HEK293 (cell line): Measurements from ENCODE around the gene APC2.

Experiments used
- CTCF ChIA-PET: fragments of 350-600 bp; formaldehyde crosslinking; extraction: SDS; loops from one replicate; lab custom pipeline; 2021; ENCODE audit warnings: antibody characterized with exemption; lab: Yijun Ruan, JAX
- POLR2A ChIA-PET: fragments of 300-600 bp; formaldehyde crosslinking; extraction: SDS; loops from one replicate; lab custom pipeline; 2020; ENCODE audit warnings: antibody characterized with exemption, inconsistent platforms; lab: Yijun Ruan, JAX
- H3K27ac ChIP-seq: fragments of 200-500 bp; sonication (Bioruptor generic); 2 replicates; pipeline ENCODE4 v1.5.1; 2014; ENCODE audit warnings: low read depth, low read length, control low read depth, inconsistent platforms; ENCODE audit errors: extremely low read depth
- H3K36me3 ChIP-seq, 2 experiments: fragments of 200-500 bp in 1 of 2; sonication (Bioruptor generic) in 1 of 2; 1 replicate in 1 of 2; 2 replicates in 1 of 2; pipeline ENCODE4 v1.5.1; 2014 to 2017; ENCODE audit warnings: inconsistent platforms in 2 of 2, low read length in 2 of 2; ENCODE audit not compliant: control insufficient read depth in 2 of 2, insufficient read depth in 1 of 2
- H3K4me1 ChIP-seq: fragments of 200-500 bp; sonication (Bioruptor generic); 2 replicates; pipeline ENCODE4 v1.5.1; 2014; ENCODE audit warnings: mild to moderate bottlenecking, low read length, inconsistent platforms; ENCODE audit not compliant: control insufficient read depth, insufficient read depth
- H3K4me3 ChIP-seq: 2 replicates; pipeline ENCODE4 v1.5.1; 2011; ENCODE audit warnings: low read depth, mild to moderate bottlenecking, control low read depth, low read length, moderate library complexity
- H3K9me3 ChIP-seq: fragments of 200-500 bp; sonication (Bioruptor generic); 2 replicates; pipeline ENCODE4 v1.5.1; 2014; ENCODE audit warnings: low read depth, low read length, inconsistent platforms; ENCODE audit not compliant: control insufficient read depth, insufficient read depth
- KLF8 ChIP-seq: fragments of 450-650 bp; formaldehyde crosslinking; IDR thresholded peaks from 2 replicates; pipeline ENCODE4 v1.5.1; 2016; ENCODE audit warnings: missing biosample characterization, missing genetic modification characterization
- OVOL3 ChIP-seq: fragments of 450-650 bp; formaldehyde crosslinking; IDR thresholded peaks from 2 replicates; pipeline ENCODE4 v1.5.1; 2016; ENCODE audit warnings: missing biosample characterization, missing genetic modification characterization
- PRDM10 ChIP-seq: fragments of 450-650 bp; formaldehyde crosslinking; IDR thresholded peaks from 2 replicates; pipeline ENCODE4 v1.5.1; 2016; ENCODE audit warnings: missing biosample characterization, missing genetic modification characterization
- SP3 ChIP-seq: fragments of 450-650 bp; formaldehyde crosslinking; IDR thresholded peaks from 2 replicates; pipeline ENCODE4 v1.5.1; 2016; ENCODE audit warnings: missing biosample characterization, missing genetic modification characterization
- YY2 ChIP-seq: fragments of 450-650 bp; formaldehyde crosslinking; IDR thresholded peaks from 2 replicates; pipeline ENCODE4 v1.5.1; 2016; ENCODE audit warnings: missing biosample characterization, missing genetic modification characterization
- ZBTB10 ChIP-seq: fragments of 450-650 bp; formaldehyde crosslinking; IDR thresholded peaks from 2 replicates; pipeline ENCODE4 v1.5.1; 2016; ENCODE audit warnings: missing biosample characterization, missing genetic modification characterization
- ZBTB17 ChIP-seq: fragments of 450-650 bp; formaldehyde crosslinking; IDR thresholded peaks from 2 replicates; pipeline ENCODE4 v1.5.1; 2016; ENCODE audit warnings: missing biosample characterization, missing genetic modification characterization
- ZFP37 ChIP-seq: fragments of 450-650 bp; formaldehyde crosslinking; IDR thresholded peaks from 2 replicates; pipeline ENCODE4 v1.5.1; 2016; ENCODE audit warnings: missing biosample characterization, missing genetic modification characterization
- ZNF121 ChIP-seq: fragments of 450-650 bp; formaldehyde crosslinking; IDR thresholded peaks from 2 replicates; pipeline ENCODE4 v1.5.1; 2016; ENCODE audit warnings: missing biosample characterization, missing genetic modification characterization
- ZNF155 ChIP-seq: fragments of 450-650 bp; formaldehyde crosslinking; IDR thresholded peaks from 2 replicates; pipeline ENCODE4 v1.5.1; 2016; ENCODE audit warnings: missing biosample characterization, missing genetic modification characterization
- ZNF169 ChIP-seq: fragments of 450-650 bp; formaldehyde crosslinking; IDR thresholded peaks from 2 replicates; pipeline ENCODE4 v1.5.1; 2016; ENCODE audit warnings: missing biosample characterization, missing genetic modification characterization
- ZNF266 ChIP-seq: fragments of 450-650 bp; formaldehyde crosslinking; IDR thresholded peaks from 2 replicates; pipeline ENCODE4 v1.5.1; 2016; ENCODE audit warnings: missing biosample characterization, missing genetic modification characterization, low read depth
- ZNF324 ChIP-seq: fragments of 450-650 bp; formaldehyde crosslinking; IDR thresholded peaks from 2 replicates; pipeline ENCODE4 v1.5.1; 2016; ENCODE audit warnings: missing biosample characterization, missing genetic modification characterization
- ZNF37A ChIP-seq: fragments of 450-650 bp; IDR thresholded peaks from 2 replicates; pipeline ENCODE4 v1.5.1; 2018; ENCODE audit warnings: missing biosample characterization, missing genetic modification characterization
- ZNF394 ChIP-seq: fragments of 450-650 bp; formaldehyde crosslinking; IDR thresholded peaks from 2 replicates; pipeline ENCODE4 v1.5.1; 2016; ENCODE audit warnings: missing biosample characterization, missing genetic modification characterization, mild to moderate bottlenecking, moderate library complexity, borderline replicate concordance
- ZNF416 ChIP-seq: fragments of 450-650 bp; formaldehyde crosslinking; IDR thresholded peaks from 2 replicates; pipeline ENCODE4 v1.5.1; 2016; ENCODE audit warnings: missing biosample characterization, missing genetic modification characterization
- ZNF510 ChIP-seq: fragments of 450-650 bp; formaldehyde crosslinking; IDR thresholded peaks from 2 replicates; pipeline ENCODE4 v1.5.1; 2018; ENCODE audit warnings: mild to moderate bottlenecking, missing genetic modification characterization, missing biosample characterization; ENCODE audit not compliant: insufficient replicate concordance
- ZNF544 ChIP-seq: fragments of 450-650 bp; formaldehyde crosslinking; IDR thresholded peaks from 2 replicates; pipeline ENCODE4 v1.5.0; 2017; ENCODE audit warnings: missing biosample characterization, missing genetic modification characterization
- ZNF580 ChIP-seq: fragments of 450-650 bp; formaldehyde crosslinking; IDR thresholded peaks from 2 replicates; pipeline ENCODE4 v1.5.1; 2016; ENCODE audit warnings: missing biosample characterization, missing genetic modification characterization
- ZNF76 ChIP-seq: fragments of 450-650 bp; formaldehyde crosslinking; IDR thresholded peaks from 2 replicates; pipeline ENCODE4; 2016; ENCODE audit warnings: low read depth, missing biosample characterization, missing genetic modification characterization, borderline replicate concordance
- ZNF776 ChIP-seq: fragments of 450-650 bp; formaldehyde crosslinking; IDR thresholded peaks from 2 replicates; pipeline ENCODE4 v1.5.0; 2017; ENCODE audit warnings: missing biosample characterization, missing genetic modification characterization, borderline replicate concordance
- ZNF791 ChIP-seq: fragments of 450-650 bp; formaldehyde crosslinking; IDR thresholded peaks from 2 replicates; pipeline ENCODE4 v1.5.1; 2016; ENCODE audit warnings: missing biosample characterization, missing genetic modification characterization
- TF ChIP-seq, protein P1 (sequence below): fragments of 450-650 bp; formaldehyde crosslinking; IDR thresholded peaks from 2 replicates; pipeline ENCODE4 v1.5.1; 2017; ENCODE audit warnings: missing biosample characterization, missing genetic modification characterization
- TF ChIP-seq, protein P2 (sequence below): sonication (generic); formaldehyde crosslinking; IDR thresholded peaks from 2 replicates; pipeline ENCODE4 v1.8.1; 2022; ENCODE audit warnings: mild to moderate bottlenecking, moderate library complexity, missing genetic modification reagents
- TF ChIP-seq, protein P3 (sequence below): fragments of 450-650 bp; formaldehyde crosslinking; IDR thresholded peaks from 2 replicates; pipeline ENCODE4 v1.5.1; 2016; ENCODE audit warnings: missing biosample characterization, missing genetic modification characterization

Gene APC2

GRCh38 chr19:1455336-1456120 is 5.6 kb downstream of the APC2 start:
- H3K9me3 ChIP-seq = no peaks in the 10 kb centered on the region
- H3K27ac ChIP-seq = no peak overlapping the region
- peaks cover 0 to 10% of the 10 kb centered on the region in 2 experiments; a peak in 1 of 3 replicates for H3K36me3 ChIP-seq
- no peak overlapping the region for H3K4me3 ChIP-seq
- POLR2A ChIA-PET = interaction anchor here (0.5 to 1.6 kb wide), 9 partner anchors 9 to 952 kb away, joined by 3 to 8 read pairs (median 4); partner anchors contain the start of genes CIRBP and REEP6
- CTCF ChIA-PET = interaction anchor here (0.6 to 3.3 kb wide), 8 partner anchors 10 to 371 kb away, joined by 3 to 21 read pairs (median 3); no protein-coding TSS in a partner anchor
- H3K4me1 ChIP-seq = no peaks in the 10 kb centered on the region
- no peak for TF ChIP-seq ZNF580 (tag by site-specific recombination)
- TF ChIP-seq ZNF394 (tag by site-specific recombination) = no peak
- TF ChIP-seq ZFP37 (tag by site-specific recombination) = no peak
- no peak for TF ChIP-seq OVOL3 (tag by site-specific recombination)
- TF ChIP-seq SP3 = peak; percentile 93
- TF ChIP-seq ZNF266 (tag by site-specific recombination) = no peak
- TF ChIP-seq ZNF169 = no peak
- TF ChIP-seq ZNF510 (tag by site-specific recombination) = no peak
- no peak for TF ChIP-seq ZNF416
- TF ChIP-seq ZBTB17 (tag by site-specific recombination) = peak; percentile 5; the same call in 1 of the 2 replicates
- peak; percentile 94 for TF ChIP-seq KLF8 (tag by site-specific recombination)
- TF ChIP-seq, protein P1, sequence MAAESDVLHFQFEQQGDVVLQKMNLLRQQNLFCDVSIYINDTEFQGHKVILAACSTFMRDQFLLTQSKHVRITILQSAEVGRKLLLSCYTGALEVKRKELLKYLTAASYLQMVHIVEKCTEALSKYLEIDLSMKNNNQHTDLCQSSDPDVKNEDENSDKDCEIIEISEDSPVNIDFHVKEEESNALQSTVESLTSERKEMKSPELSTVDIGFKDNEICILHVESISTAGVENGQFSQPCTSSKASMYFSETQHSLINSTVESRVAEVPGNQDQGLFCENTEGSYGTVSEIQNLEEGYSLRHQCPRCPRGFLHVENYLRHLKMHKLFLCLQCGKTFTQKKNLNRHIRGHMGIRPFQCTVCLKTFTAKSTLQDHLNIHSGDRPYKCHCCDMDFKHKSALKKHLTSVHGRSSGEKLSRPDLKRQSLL (tag by site-specific recombination) = peak; percentile 92
- TF ChIP-seq, protein P2, sequence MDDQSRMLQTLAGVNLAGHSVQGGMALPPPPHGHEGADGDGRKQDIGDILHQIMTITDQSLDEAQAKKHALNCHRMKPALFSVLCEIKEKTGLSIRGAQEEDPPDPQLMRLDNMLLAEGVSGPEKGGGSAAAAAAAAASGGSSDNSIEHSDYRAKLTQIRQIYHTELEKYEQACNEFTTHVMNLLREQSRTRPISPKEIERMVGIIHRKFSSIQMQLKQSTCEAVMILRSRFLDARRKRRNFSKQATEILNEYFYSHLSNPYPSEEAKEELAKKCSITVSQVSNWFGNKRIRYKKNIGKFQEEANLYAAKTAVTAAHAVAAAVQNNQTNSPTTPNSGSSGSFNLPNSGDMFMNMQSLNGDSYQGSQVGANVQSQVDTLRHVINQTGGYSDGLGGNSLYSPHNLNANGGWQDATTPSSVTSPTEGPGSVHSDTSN = no peak
- TF ChIP-seq ZNF37A (tag by site-specific recombination) = no peak
- no peak for TF ChIP-seq ZNF791 (tag by site-specific recombination)
- no peak for TF ChIP-seq ZNF155 (tag by site-specific recombination)
- peak; percentile 27 for TF ChIP-seq PRDM10 (tag by site-specific recombination)
- no peak for TF ChIP-seq ZNF776 (tag by site-specific recombination)
- TF ChIP-seq YY2 (tag by site-specific recombination) = no peak
- TF ChIP-seq, protein P3, sequence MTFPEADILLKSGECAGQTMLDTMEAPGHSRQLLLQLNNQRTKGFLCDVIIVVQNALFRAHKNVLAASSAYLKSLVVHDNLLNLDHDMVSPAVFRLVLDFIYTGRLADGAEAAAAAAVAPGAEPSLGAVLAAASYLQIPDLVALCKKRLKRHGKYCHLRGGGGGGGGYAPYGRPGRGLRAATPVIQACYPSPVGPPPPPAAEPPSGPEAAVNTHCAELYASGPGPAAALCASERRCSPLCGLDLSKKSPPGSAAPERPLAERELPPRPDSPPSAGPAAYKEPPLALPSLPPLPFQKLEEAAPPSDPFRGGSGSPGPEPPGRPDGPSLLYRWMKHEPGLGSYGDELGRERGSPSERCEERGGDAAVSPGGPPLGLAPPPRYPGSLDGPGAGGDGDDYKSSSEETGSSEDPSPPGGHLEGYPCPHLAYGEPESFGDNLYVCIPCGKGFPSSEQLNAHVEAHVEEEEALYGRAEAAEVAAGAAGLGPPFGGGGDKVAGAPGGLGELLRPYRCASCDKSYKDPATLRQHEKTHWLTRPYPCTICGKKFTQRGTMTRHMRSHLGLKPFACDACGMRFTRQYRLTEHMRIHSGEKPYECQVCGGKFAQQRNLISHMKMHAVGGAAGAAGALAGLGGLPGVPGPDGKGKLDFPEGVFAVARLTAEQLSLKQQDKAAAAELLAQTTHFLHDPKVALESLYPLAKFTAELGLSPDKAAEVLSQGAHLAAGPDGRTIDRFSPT (tag by site-specific recombination) = peak; percentile 89
- no peak for TF ChIP-seq ZBTB10 (tag by site-specific recombination)
- no peak for TF ChIP-seq ZNF324 (tag by site-specific recombination)
- no peak for TF ChIP-seq ZNF76 (tag by site-specific recombination)
- no peak for TF ChIP-seq ZNF121
- TF ChIP-seq ZNF544 (tag by site-specific recombination) = no peak
